ENCODE data around the gene RNU4-1. TPM values are rescaled to one million over a fixed set of nuclear protein-coding genes. Genes with fewer than 3 reads are reported as not detected.

The RNU4-1 gene
- total RNA-seq, 1 experiment from 2014 or later = 1,565 TPM

- POLR2A ChIA-PET = interaction anchor here (0.7 to 1.5 kb wide), 5 partner anchors 9 to 43 kb away, joined by 3 to 11 read pairs (median 3); partner anchors contain the start of gene RNU4-2
- intact Hi-C loops (cut with micrococcal nuclease; ENCODE audit: unreplicated experiment) (no loop called here), in situ Hi-C loops (cut with HindIII; ENCODE audit: low pct_unique_long_range_greater_than_20kb, low sequenced_read_pairs) (no loop called here)
- no peaks in the 10 kb centered on the region for H3K27me3 ChIP-seq (ENCODE audit: control insufficient read depth, insufficient read depth, low read length)
- H3K4me3 ChIP-seq (ENCODE audit: low read depth in 2 of 2, low read length in 2 of 2) = peak overlapping the region in 1 of 2 experiments; percentile 8; a peak in 1 of 4 replicates
- H3K9me3 ChIP-seq (ENCODE audit: control insufficient read depth, insufficient read depth, low read depth, low read length) = no peaks in the 10 kb centered on the region
- DNase-seq (ENCODE audit: low read depth, low spot score) = no peak
- CTCF ChIA-PET = interaction anchor here (0.6 to 1.6 kb wide), 2 partner anchors 15 to 28 kb away, joined by 3 to 4 read pairs; no protein-coding TSS in a partner anchor
- no peak for ATAC-seq
- TF ChIP-seq POLR2AphosphoS5 (IDR thresholded peaks at IDR 0.05; ENCODE audit: low read depth, low read length) (peak; percentile 19; the same call in 1 of the 2 replicates), TCF7L2 (IDR thresholded peaks at IDR 0.05; ENCODE audit: low read depth, low read length) (no peak), SIN3A (IDR thresholded peaks at IDR 0.05; ENCODE audit: borderline replicate concordance, insufficient read depth, low read depth, low read length) (no peak)
- no TSS peak for BruUV-seq (replicated peaks)
- peak overlapping the region; percentile 100 for H3K27ac ChIP-seq (ENCODE audit: low read length)
- no peaks in the 10 kb centered on the region; the same call in 1 of the 2 replicates for H3K36me3 ChIP-seq (ENCODE audit: control insufficient read depth, insufficient read depth, low read length)
- H3K4me1 ChIP-seq (ENCODE audit: control insufficient read depth, insufficient read depth, low read length) = peaks cover 98% of the 10 kb centered on the region
These were observed 43.7 kb downstream of the RNU4-1 start for GRCh38 chr12:120249266-120249874.

DNA sequence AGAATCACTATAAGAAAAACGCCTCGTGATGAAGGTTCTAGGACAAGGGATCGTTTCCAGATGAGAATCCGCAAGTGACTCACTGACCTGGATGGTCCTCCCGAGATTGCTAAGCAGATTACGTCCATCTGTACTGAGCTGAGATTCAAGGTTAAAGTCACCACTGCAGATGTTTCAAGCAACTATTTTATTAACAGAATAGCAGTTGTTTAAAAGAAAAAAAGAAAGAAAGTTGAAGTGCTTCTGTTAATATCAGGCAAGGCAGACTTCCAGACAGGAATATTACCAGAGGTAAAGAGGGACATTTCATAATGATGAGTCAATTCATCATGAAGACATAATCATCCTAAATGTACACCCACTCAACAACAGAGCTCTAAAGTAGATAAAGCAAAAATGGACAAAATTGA, 45.4 kb downstream of the RNU4-1 start:
- in situ Hi-C loops (cut with HindIII; ENCODE audit: low pct_unique_long_range_greater_than_20kb, low sequenced_read_pairs) = no loop called here
- TF ChIP-seq REST (IDR thresholded peaks at IDR 0.05; ENCODE audit: insufficient read depth in 1 of 2, low read depth in 2 of 2, low read length in 1 of 2) (no peak), POLR2AphosphoS5 (IDR thresholded peaks at IDR 0.05; ENCODE audit: low read depth, low read length) (no peak), CTCF (IDR thresholded peaks at IDR 0.05) (no peak), TCF7L2 (IDR thresholded peaks at IDR 0.05; ENCODE audit: low read depth, low read length) (no peak), SIN3A (IDR thresholded peaks at IDR 0.05; ENCODE audit: borderline replicate concordance, insufficient read depth, low read depth, low read length) (no peak)
- ATAC-seq (no peak), DNase-seq (ENCODE audit: low read depth, low spot score) (no peak)
- CTCF ChIA-PET = interaction anchor here (0.9 to 2.1 kb wide), 3 partner anchors 11 to 18 kb away, joined by 3 to 12 read pairs (median 5); no protein-coding TSS in a partner anchor
- H3K4me3 ChIP-seq (ENCODE audit: low read depth in 2 of 2, low read length in 2 of 2) = peak overlapping the region in 1 of 2 experiments; percentile 4; a peak in 1 of 4 replicates
- no peaks in the 10 kb centered on the region; the same call in 1 of the 2 replicates for H3K36me3 ChIP-seq (ENCODE audit: control insufficient read depth, insufficient read depth, low read length)
- H3K27me3 ChIP-seq (ENCODE audit: control insufficient read depth, insufficient read depth, low read length) = no peaks in the 10 kb centered on the region
- H3K4me1 ChIP-seq (ENCODE audit: control insufficient read depth, insufficient read depth, low read length) = peaks cover 96% of the 10 kb centered on the region
- intact Hi-C loops (cut with micrococcal nuclease; ENCODE audit: unreplicated experiment) = no loop called here
- H3K27ac ChIP-seq (ENCODE audit: low read length) = peak overlapping the region; percentile 100
- no TSS peak for BruUV-seq (replicated peaks)
- POLR2A ChIA-PET = interaction anchor here (0.8 kb wide), 1 partner anchor 14 kb away, joined by 3 read pairs; no protein-coding TSS in a partner anchor
- H3K9me3 ChIP-seq (ENCODE audit: control insufficient read depth, insufficient read depth, low read depth, low read length) = no peaks in the 10 kb centered on the region

Measured in Panc1 (cell line).